Peyer's patch (tissue), 4 donors: ENCODE results near the gene RNF14.

Source experiments
- CTCF ChIP-seq, 6 experiments: fragments of 450-650 bp in 4 of 6; fragments of 200-600 bp in 2 of 6; sonication (generic) in 1 of 6; IDR thresholded peaks; one replicate each; pipeline ENCODE4 v1.5.1; 2017 to 2019; ENCODE audit warnings: antibody characterized with exemption in 6 of 6, mild to moderate bottlenecking in 3 of 6, moderate library complexity in 1 of 6
- POLR2A ChIP-seq, 2 donors: fragments of 450-650 bp; IDR thresholded peaks; one replicate each; pipeline ENCODE4 v1.5.1; 2017; ENCODE audit warnings: antibody characterized with exemption in 2 of 2, mild to moderate bottlenecking in 2 of 2, moderate library complexity in 2 of 2

- TF ChIP-seq CTCF (IDR thresholded peaks at IDR 0.05) (no peak), POLR2A (IDR thresholded peaks at IDR 0.05) (no peak)
Measured at GRCh38 chr5:142023836-142024235, 54.9 kb downstream of the RNF14 start.
